Activated CD4-positive, alpha-beta T cell treated with anti-CD3 and anti-CD28 coated beads for 36 hours (primary cell): ENCODE measurements around the gene ABCA13. TPM values are rescaled to one million over a fixed set of nuclear protein-coding genes. Genes with fewer than 3 reads are reported as not detected.

ENCODE experiments used
- ATAC-seq: fragments of 200-7000 bp; cut with Tn5 transposase; one replicate; pipeline ENCODE4 v1.10.0; 2021; ENCODE audit warnings: mild to moderate bottlenecking, moderate library complexity
- CTCF ChIA-PET: fragments of 350-600 bp; sonication (Branson Sonifier 250); formaldehyde crosslinking; loops from one replicate; lab custom pipeline; 2021; ENCODE audit warnings: antibody characterized with exemption; lab: Charles Lee
- POLR2A ChIA-PET: fragments of 350-600 bp; sonication (Branson Sonifier 250); formaldehyde crosslinking; loops from one replicate; lab custom pipeline; 2021; ENCODE audit warnings: antibody characterized with exemption, inconsistent platforms; lab: Charles Lee
- DNase-seq: peaks from one replicate; pipeline ENCODE4 v3.0.0-alpha.2; 2020
- H3K27ac Mint-ChIP-seq: one replicate; pipeline ENCODE4 v1.8.0; 2021; ENCODE audit warnings: mixed read lengths
- H3K27me3 Mint-ChIP-seq: one replicate; pipeline ENCODE4 v1.8.0; 2021; ENCODE audit warnings: mixed read lengths
- H3K36me3 Mint-ChIP-seq: one replicate; pipeline ENCODE4 v1.8.0; 2021; ENCODE audit warnings: low read depth, mixed read lengths
- H3K4me1 Mint-ChIP-seq: one replicate; pipeline ENCODE4 v1.8.0; 2021; ENCODE audit warnings: mixed read lengths
- H3K4me3 Mint-ChIP-seq: one replicate; pipeline ENCODE4 v1.8.0; 2021; ENCODE audit warnings: mild to moderate bottlenecking, moderate library complexity, mixed read lengths
- H3K9me3 Mint-ChIP-seq: one replicate; pipeline ENCODE4 v1.8.0; 2021; ENCODE audit warnings: low read depth, mixed read lengths
- intact Hi-C, 2 experiments: fragments of 100-400 bp; cut with DNase I in 1 of 2; cut with micrococcal nuclease in 1 of 2; formaldehyde crosslinking; loops; one replicate each; pipeline versions ENCODE4 v1.14.2 to v1.15.1; 2022 to 2024; cut with DNase I, micrococcal nuclease
- total RNA-seq, 2 experiments: library from RNA; stranded (reverse); gene quantifications; one replicate each; pipeline ENCODE4 v1.2.3, GENCODE V29; 2021

The ABCA13 gene
- total RNA-seq, 2 experiments from 2014 or later: not detected

DNA sequence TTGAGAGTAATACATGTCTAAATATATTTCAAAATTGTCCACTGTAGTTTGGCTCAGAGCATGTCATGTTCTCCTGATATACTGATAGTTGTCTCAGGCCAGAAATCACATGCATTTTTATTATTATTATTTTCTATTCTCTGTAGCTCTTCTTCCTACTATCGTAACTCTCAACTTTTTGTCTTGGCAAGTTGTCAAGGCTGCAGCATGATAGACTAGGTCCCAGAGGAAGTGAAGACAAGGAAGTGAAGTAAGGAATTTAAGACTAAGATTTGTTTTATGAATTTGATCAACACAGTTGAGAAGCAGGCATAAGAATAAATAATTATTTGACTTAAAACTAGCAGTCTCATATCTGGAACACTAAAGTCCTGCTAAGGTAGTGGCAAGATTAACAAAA lies 369.5 kb downstream of the ABCA13 start:
- DNase-seq (no peak), ATAC-seq (no peak)
- H3K36me3 Mint-ChIP-seq: no peaks in the 10 kb centered on the region
- no peaks in the 10 kb centered on the region for H3K4me1 Mint-ChIP-seq
- CTCF ChIA-PET: no interaction called here
- no peak overlapping the region for H3K27ac Mint-ChIP-seq
- H3K9me3 Mint-ChIP-seq: peaks cover 7% of the 10 kb centered on the region
- no peaks in the 10 kb centered on the region for H3K27me3 Mint-ChIP-seq
- intact Hi-C loops: no loop called here
- no peak overlapping the region for H3K4me3 Mint-ChIP-seq
- POLR2A ChIA-PET: no interaction called here

DNA sequence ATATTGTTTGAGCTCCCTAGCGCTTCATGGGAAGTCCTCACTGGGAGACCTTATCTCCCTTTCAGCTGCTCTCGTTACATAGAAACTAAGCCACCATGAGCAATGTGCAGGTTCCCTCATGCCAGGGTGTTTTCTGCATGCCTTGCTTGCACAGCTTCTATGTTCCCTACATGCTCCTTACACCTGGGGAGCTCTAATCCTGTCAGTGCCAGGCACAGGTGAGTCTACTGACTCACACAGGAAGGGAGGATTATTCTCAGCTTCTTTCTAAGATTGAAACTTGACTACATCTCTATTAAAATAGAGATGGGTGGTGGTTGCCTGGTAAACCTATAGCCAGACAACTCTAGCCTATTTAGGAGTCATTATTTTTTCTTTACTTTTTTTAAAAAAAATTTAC lies 377.4 kb downstream of the ABCA13 start:
- no peak for DNase-seq
- no peak overlapping the region for H3K27ac Mint-ChIP-seq
- H3K36me3 Mint-ChIP-seq: no peaks in the 10 kb centered on the region
- intact Hi-C loops: no loop called here
- POLR2A ChIA-PET: no interaction called here
- CTCF ChIA-PET: interaction anchor here (0.6 kb wide), 1 partner anchor 60 kb away, joined by 3 read pairs; no protein-coding TSS in a partner anchor
- H3K27me3 Mint-ChIP-seq: no peaks in the 10 kb centered on the region
- H3K9me3 Mint-ChIP-seq: peaks cover 5% of the 10 kb centered on the region
- no peak overlapping the region for H3K4me3 Mint-ChIP-seq
- ATAC-seq: no peak
- no peaks in the 10 kb centered on the region for H3K4me1 Mint-ChIP-seq

DNA sequence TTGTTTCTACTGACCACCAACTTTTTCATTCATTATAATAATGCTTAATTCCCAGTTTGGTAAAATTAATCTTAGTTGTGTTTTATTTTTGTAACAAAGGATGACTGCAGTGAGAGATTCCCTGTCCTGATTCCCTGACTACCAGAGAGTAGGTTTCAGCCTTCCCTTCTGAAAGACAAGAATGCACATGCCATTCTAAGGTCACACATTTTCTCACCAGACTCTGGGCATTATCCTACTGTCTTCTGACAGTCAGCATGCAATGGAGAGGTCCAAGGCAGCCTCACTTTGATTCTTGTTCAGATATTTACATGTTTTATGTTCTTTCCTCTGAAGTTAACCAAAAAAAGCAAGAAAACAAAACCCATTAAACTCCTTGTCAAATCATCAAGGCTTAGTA lies 380.4 kb downstream of the ABCA13 start:
- H3K36me3 Mint-ChIP-seq: no peaks in the 10 kb centered on the region
- DNase-seq: no peak
- peaks cover 7% of the 10 kb centered on the region for H3K9me3 Mint-ChIP-seq
- no peaks in the 10 kb centered on the region for H3K27me3 Mint-ChIP-seq
- no peaks in the 10 kb centered on the region for H3K4me1 Mint-ChIP-seq
- ATAC-seq: no peak
- POLR2A ChIA-PET: no interaction called here
- CTCF ChIA-PET: no interaction called here
- no peak overlapping the region for H3K27ac Mint-ChIP-seq
- no peak overlapping the region for H3K4me3 Mint-ChIP-seq
- intact Hi-C loops: no loop called here

DNA sequence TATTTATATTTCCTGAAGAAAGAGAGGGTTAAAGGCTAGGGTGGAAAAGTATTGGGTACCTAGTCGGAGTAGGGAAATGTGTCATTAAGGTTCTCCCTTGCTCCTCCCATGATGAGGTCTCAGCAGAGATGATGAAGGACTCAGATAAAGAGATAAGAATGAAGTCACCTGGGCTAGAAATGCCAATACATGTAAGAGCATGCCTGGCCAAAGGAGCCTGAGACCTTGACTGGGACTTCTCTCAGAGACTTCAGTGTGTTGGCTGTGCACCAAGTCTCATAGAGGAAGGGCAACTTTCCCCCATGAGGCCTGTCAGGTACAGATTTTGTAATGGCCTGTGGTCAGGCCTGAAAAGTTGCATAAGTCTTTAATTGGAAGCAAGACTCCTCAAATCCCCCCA lies 392.1 kb downstream of the ABCA13 start:
- ChIA-PET POLR2A (interaction anchor here (0.6 kb wide), 1 partner anchor 25 kb away, joined by 4 read pairs; no protein-coding TSS in a partner anchor), CTCF (interaction anchor here (0.5 kb wide), 2 partner anchors 8 to 1010 kb away, joined by 3 to 6 read pairs; no protein-coding TSS in a partner anchor)
- Mint-ChIP-seq H3K27me3 (no peaks in the 10 kb centered on the region), H3K36me3 (no peaks in the 10 kb centered on the region), H3K9me3 (no peaks in the 10 kb centered on the region), H3K4me1 (no peaks in the 10 kb centered on the region), H3K4me3 (no peak overlapping the region), H3K27ac (no peak overlapping the region)
- DNase-seq (no peak), ATAC-seq (no peak)
- intact Hi-C loops: no loop called here

- no peak for DNase-seq
- no peaks in the 10 kb centered on the region for H3K36me3 Mint-ChIP-seq
- H3K27me3 Mint-ChIP-seq: no peaks in the 10 kb centered on the region
- ChIA-PET POLR2A (no interaction called here), CTCF (no interaction called here)
- H3K27ac Mint-ChIP-seq: no peak overlapping the region
- H3K4me1 Mint-ChIP-seq: no peaks in the 10 kb centered on the region
- ATAC-seq: no peak
- no peaks in the 10 kb centered on the region for H3K9me3 Mint-ChIP-seq
- intact Hi-C loops: no loop called here
- H3K4me3 Mint-ChIP-seq: no peak overlapping the region
Observed at GRCh38 chr7:48575516-48575915, 404.3 kb downstream of the ABCA13 start.

- intact Hi-C loops: no loop called here
- POLR2A ChIA-PET: no interaction called here
- DNase-seq: no peak
- no peak overlapping the region for H3K4me3 Mint-ChIP-seq
- no peaks in the 10 kb centered on the region for H3K36me3 Mint-ChIP-seq
- CTCF ChIA-PET: interaction anchor here (0.7 kb wide), 1 partner anchor 17 kb away, joined by 3 read pairs; no protein-coding TSS in a partner anchor
- no peak for ATAC-seq
- no peaks in the 10 kb centered on the region for H3K27me3 Mint-ChIP-seq
- H3K9me3 Mint-ChIP-seq: no peaks in the 10 kb centered on the region
- H3K4me1 Mint-ChIP-seq: no peaks in the 10 kb centered on the region
- no peak overlapping the region for H3K27ac Mint-ChIP-seq
Observed at GRCh38 chr7:48587475-48587874, 416.2 kb downstream of the ABCA13 start.

GRCh38 chr7:48594349-48594748 lies 423.1 kb downstream of the ABCA13 start:
- Mint-ChIP-seq H3K9me3 (no peaks in the 10 kb centered on the region), H3K27ac (no peak overlapping the region), H3K4me3 (no peak overlapping the region), H3K36me3 (no peaks in the 10 kb centered on the region), H3K4me1 (no peaks in the 10 kb centered on the region), H3K27me3 (no peaks in the 10 kb centered on the region)
- no peak for DNase-seq
- POLR2A ChIA-PET: no interaction called here
- CTCF ChIA-PET: no interaction called here
- intact Hi-C loops: no loop called here
- no peak for ATAC-seq

GRCh38 chr7:48595756-48596155 lies 424.5 kb downstream of the ABCA13 start:
- H3K4me1 Mint-ChIP-seq: no peaks in the 10 kb centered on the region

DNA sequence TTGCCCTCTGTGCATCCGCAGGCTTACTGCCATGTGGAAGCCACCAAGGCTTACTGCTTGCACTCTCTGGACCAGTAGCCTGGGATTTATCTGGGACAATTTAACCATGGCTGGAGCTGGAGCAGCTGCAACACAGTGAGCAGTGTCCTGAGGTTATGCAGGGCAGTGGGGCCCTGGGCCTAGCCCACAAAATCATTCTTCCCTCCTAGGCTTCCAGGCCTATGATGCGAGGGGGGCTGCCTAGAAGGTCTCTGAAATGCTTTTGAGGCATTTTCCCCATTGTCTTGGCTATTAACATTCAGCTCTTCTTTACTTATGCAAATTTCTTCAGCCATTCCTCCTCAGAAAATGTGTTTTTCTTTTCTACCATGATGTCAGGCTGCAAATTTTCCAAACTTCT lies 439.4 kb downstream of the ABCA13 start:
- DNase-seq (no peak), ATAC-seq (no peak)
- no peaks in the 10 kb centered on the region for H3K9me3 Mint-ChIP-seq
- ChIA-PET POLR2A (no interaction called here), CTCF (no interaction called here)
- intact Hi-C loops: no loop called here
- no peaks in the 10 kb centered on the region for H3K4me1 Mint-ChIP-seq
- no peaks in the 10 kb centered on the region for H3K36me3 Mint-ChIP-seq
- H3K4me3 Mint-ChIP-seq: no peak overlapping the region
- H3K27me3 Mint-ChIP-seq: no peaks in the 10 kb centered on the region
- no peak overlapping the region for H3K27ac Mint-ChIP-seq

More at GRCh38 chr7:48595756-48596155, 424.5 kb downstream of the ABCA13 start:
- H3K9me3 Mint-ChIP-seq: no peaks in the 10 kb centered on the region
- ChIA-PET CTCF (no interaction called here), POLR2A (no interaction called here)
- DNase-seq (no peak), ATAC-seq (no peak)
- no peak overlapping the region for H3K4me3 Mint-ChIP-seq
- intact Hi-C loops: no loop called here
- no peak overlapping the region for H3K27ac Mint-ChIP-seq
- H3K36me3 Mint-ChIP-seq: no peaks in the 10 kb centered on the region
- no peaks in the 10 kb centered on the region for H3K27me3 Mint-ChIP-seq

- Mint-ChIP-seq H3K4me3 (no peak overlapping the region), H3K36me3 (no peaks in the 10 kb centered on the region), H3K27ac (no peak overlapping the region), H3K9me3 (no peaks in the 10 kb centered on the region), H3K4me1 (no peaks in the 10 kb centered on the region), H3K27me3 (no peaks in the 10 kb centered on the region)
- intact Hi-C loops: no loop called here
- ChIA-PET CTCF (no interaction called here), POLR2A (no interaction called here)
- DNase-seq (no peak), ATAC-seq (no peak)
Observed at GRCh38 chr7:48611993-48612392, 440.7 kb downstream of the ABCA13 start.

DNA sequence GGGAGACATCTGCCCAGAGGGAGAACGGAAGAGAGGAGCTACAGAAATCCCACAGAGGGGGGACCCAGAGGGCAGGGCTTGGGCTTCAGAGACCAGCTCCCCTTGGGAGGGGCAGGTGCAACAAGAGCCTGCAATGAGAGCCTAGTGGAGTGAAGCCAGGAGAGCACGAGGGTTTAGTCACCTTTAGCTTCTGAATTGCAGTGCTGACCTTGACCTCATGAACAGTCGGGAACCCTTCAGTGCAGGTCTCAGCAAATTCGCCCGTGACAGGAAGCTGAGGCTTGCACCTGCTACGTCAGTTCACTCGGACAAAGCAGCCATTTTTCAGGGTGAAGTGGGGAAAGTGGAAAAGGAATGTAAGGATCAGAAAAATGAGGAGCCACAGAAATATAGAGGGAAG lies 446.2 kb downstream of the ABCA13 start:
- intact Hi-C loops: no loop called here
- H3K9me3 Mint-ChIP-seq: no peaks in the 10 kb centered on the region
- H3K4me1 Mint-ChIP-seq: no peaks in the 10 kb centered on the region
- no peak for ATAC-seq
- DNase-seq: no peak
- peaks cover 2% of the 10 kb centered on the region for H3K27me3 Mint-ChIP-seq
- CTCF ChIA-PET: no interaction called here
- H3K36me3 Mint-ChIP-seq: no peaks in the 10 kb centered on the region
- no peak overlapping the region for H3K27ac Mint-ChIP-seq
- POLR2A ChIA-PET: no interaction called here
- no peak overlapping the region for H3K4me3 Mint-ChIP-seq

- ATAC-seq (no peak), DNase-seq (no peak)
- intact Hi-C loops: no loop called here
- Mint-ChIP-seq H3K36me3 (no peaks in the 10 kb centered on the region), H3K4me3 (no peak overlapping the region), H3K27ac (no peak overlapping the region), H3K27me3 (peaks cover 2% of the 10 kb centered on the region), H3K4me1 (no peaks in the 10 kb centered on the region), H3K9me3 (no peaks in the 10 kb centered on the region)
- CTCF ChIA-PET: no interaction called here
- POLR2A ChIA-PET: no interaction called here
Observed at GRCh38 chr7:48617993-48618392, 446.7 kb downstream of the ABCA13 start.

DNA sequence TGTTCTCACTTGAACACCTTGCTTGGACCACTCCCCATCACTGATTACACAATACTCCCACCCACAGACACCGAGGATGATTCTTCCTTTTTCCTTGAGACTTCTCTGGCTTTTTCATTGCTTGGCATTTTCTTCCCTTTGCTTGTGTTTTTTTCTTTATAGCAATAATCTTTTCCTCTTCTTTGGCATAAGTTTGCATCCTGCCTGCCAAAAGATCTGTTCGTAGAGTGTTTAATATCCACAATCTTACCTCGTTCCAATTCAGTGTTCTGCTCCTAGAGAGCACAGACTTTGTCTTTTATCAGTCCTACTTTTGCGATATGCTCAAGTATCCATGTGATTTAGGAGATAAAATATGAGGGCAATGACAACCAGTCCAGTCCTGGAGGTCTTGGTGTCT lies 449.8 kb downstream of the ABCA13 start:
- no peaks in the 10 kb centered on the region for H3K9me3 Mint-ChIP-seq
- DNase-seq: no peak
- H3K36me3 Mint-ChIP-seq: no peaks in the 10 kb centered on the region
- H3K4me1 Mint-ChIP-seq: no peaks in the 10 kb centered on the region
- intact Hi-C loops: no loop called here
- ChIA-PET CTCF (no interaction called here), POLR2A (no interaction called here)
- ATAC-seq: no peak
- no peak overlapping the region for H3K4me3 Mint-ChIP-seq
- peaks cover 2% of the 10 kb centered on the region for H3K27me3 Mint-ChIP-seq
- H3K27ac Mint-ChIP-seq: no peak overlapping the region
